H54 (cell line): ENCODE measurements around the gene MACROD2.

ENCODE experiments used
- DNase-seq: peaks from one replicate; pipeline ENCODE4 v3.0.0; 2011; ENCODE audit warnings: low spot score, mixed read lengths; ENCODE audit not compliant: insufficient read length
- FAIRE-seq: peaks from 3 replicates; lab custom pipeline; 2011; peaks lifted over from hg19 to GRCh38; lab: Jason Lieb, UNC
- POLR2A ChIP-seq: IDR thresholded peaks from 2 replicates; pipeline ENCODE4 v1.6.1; 2011; ENCODE audit warnings: low read depth, mild to moderate bottlenecking, low read length

Gene MACROD2

DNA sequence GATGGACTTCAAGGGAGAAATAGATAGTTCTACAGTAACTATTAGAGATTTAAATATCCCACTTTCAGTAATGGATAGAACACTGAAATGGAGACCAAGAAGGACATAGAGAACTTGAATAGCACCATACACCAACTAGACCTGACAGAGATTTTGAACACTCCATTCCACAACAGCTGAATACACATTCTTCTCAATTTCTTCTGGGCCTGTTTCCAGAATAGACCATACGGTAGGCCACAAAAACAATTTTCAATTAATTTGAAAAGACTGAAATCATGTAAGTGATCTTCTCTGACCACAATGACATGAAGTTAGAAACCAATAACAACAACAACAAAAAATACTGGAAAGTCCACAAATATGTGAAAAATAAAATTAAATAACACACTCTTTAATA, 1321.2 kb downstream of the MACROD2 start:
- TF ChIP-seq POLR2A, result no peak
- FAIRE-seq (no peak), DNase-seq (no peak)

DNA sequence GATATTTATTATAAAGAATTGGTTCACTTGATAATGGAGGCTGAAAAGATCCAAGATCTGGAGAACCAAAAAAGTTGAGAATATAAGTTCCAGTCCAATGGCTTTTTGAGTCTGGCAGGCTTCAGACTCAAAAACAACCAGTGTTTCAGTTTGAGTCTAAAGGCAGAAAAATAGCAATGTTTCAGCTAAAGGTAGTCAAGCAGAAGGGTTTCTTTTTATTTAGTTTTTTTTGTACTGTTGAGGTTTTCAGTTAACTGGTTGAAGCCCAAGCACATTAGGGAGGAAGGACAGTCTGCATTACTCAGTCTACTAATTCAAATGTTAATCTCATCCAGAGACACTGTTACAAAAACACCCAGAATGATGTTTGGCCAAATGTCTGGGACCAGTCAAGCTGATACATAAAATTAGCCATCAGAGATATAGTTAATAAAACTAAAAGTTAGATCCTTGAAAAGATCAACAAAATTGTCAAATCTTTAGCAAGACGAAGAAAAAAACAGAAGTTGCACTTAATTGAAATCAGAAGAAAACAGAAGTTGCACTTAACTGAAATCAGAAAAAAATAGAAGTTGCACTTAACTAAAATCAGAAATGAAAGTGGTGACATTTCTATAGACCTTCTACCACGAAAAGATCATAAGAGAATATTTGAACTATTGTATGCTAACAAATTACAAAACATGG, 1322.4 kb downstream of the MACROD2 start:
- no peak for TF ChIP-seq POLR2A
- FAIRE-seq (no peak), DNase-seq (no peak)

DNA sequence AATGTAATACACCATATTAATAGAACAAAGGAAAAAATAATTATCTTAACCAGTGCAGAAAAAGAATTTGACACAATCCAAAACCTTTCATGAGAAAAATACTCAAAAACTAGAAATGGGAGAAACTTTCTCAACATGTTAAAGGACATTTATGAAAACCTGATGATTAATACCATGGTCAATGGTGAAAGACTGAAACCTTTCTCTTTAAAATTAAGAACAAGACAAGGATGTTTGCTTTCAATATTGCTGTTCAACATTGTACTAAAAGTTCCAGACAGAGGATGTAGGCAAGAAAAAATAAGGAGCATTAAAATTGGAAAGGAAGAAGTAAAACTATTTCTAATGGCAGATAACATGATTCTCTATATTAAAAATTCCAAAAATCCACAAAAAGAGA, 1323.4 kb downstream of the MACROD2 start:
- FAIRE-seq, result no peak
- TF ChIP-seq POLR2A, result no peak
- no peak for DNase-seq

DNA sequence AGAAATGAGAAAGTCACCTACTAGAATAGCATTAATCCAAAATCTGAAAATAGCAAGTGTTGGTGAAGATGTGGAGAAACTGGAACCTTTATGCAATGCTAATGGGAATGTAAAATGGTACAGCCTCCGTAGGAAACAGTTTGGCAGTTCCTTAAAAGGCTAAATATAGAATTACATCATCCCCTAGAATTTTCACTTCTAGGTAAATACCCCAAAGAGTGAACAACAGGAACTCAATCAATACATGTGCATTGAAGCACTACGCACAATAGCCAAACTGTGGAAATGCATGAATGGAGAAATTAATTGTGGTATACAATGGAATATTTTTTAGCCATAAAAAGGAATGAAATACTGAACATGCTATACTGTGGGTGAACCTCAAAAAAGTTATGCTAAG, 1324.1 kb downstream of the MACROD2 start:
- FAIRE-seq (no peak), DNase-seq (no peak)
- TF ChIP-seq POLR2A, result no peak

DNA sequence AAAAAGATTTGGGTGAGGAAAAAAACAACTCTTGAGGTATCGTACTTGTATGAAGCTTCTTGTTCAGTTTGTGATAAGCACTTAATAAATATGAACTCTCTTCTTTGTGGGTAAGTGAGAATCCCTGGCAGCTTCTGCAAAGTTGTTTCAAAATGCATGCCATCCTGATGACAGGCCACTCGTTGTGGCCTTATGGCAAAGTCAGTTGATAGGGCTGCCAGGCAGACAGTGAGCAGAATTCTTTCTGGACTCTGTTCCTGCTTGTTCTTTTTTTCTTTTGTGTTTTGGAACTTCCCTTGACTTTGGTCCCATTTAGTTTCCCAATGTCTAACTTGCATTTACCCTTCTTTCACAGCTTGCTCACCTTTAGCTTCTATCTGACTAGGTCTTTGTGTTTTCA, 1325.6 kb downstream of the MACROD2 start:
- no peak for FAIRE-seq
- no peak for DNase-seq
- no peak for TF ChIP-seq POLR2A

DNA sequence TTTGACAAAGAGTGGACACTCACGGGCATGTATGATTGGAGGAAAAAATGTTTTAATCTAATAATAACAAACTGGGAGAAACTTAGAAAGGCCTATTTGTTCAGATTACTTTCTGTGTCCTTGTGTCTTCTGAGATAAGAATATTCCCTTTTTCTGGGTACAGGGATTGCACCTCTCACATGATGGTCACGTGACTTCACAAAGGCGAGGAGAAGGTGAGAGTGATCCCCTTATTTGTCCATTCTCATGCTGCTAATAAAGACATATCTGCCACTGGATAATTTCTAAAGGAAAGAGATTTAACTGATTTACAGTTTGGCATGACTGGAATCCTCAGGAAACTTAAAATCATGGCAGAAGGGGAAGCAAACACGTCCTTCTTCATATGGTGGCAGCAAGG, 1331.8 kb downstream of the MACROD2 start:
- no peak for TF ChIP-seq POLR2A
- DNase-seq, result no peak
- no peak for FAIRE-seq

DNA sequence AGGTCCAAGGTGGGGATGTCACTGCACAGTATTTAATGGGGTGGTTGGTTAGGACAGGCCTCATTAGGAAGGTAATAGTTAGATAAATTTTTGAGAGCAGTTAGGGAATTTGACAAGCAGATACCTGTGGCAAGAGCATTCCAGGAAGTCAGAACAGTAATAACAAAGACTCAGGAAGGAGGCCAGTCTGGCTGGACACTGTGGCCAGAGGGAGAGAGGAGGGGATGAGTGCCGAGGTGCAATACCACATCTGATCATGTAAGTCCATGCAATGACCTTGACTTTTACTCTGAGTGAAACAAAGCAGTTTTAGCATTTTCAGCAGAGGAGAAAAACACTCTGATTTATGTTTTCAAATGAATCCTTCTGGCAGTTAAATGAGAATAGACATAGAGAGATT, 1332.8 kb downstream of the MACROD2 start:
- DNase-seq (no peak), FAIRE-seq (no peak)
- no peak for TF ChIP-seq POLR2A

DNA sequence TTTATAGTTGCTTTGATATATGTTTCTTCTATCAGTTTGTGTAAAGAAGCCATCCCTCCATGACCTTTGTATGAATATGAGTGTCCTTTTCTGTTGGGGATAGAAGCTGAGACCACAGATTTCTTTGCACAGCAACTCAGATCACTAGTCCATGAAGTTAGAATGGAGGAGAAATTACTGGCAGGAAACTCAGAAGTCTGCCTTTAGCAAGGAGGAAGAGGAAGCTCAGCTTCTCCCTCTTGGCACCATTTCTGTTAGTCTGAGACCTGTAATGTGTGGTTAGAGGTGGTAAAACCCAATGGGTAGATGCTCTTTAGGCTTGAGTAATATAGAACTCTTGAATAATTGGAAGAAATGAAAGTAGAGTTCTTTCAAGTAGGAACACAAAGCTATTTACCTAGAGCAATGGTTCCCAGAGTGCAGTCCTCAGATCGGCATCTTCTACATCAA, 1337.4 kb downstream of the MACROD2 start:
- FAIRE-seq, result no peak
- DNase-seq, result no peak
- TF ChIP-seq POLR2A, result no peak

DNA sequence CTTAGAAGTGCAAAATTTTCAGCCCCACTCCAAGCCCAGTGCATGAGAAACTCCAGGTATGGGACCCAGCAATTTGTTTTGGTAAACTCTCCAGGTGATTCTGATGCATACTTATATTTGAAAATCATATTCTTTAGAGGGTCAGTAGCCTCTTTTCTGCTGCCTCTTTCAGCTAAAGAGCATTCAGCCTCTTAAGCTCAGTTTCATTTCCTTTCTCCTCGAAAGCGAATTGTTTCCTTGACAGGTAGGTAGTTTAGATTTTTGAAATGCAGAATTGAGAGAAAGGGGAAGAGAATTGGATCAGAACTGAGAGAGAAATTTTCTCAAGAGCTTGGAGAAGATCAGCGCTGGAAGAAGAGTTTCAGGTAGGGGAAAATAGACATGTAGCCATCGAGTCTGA, 1337.9 kb downstream of the MACROD2 start:
- no peak for TF ChIP-seq POLR2A
- no peak for DNase-seq
- no peak for FAIRE-seq

DNA sequence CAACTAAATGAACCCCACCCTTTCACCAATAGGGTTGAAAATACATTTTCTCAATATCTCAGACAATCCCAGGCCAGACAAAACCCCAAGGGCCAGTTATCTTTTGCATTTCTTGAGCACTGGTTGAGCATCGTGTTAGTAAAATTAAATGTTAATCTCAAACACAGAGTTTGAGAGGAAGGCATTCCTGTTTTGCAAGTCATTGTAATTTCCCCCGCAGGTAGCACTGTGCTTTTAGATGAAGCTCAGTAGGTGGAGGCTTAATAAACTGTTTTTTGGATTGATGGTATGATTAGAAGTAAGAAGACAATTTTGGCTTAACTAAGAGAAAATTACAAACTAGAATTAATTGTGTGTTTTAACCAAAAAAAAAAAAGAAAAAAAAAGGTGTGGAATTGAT, 1340.7 kb downstream of the MACROD2 start:
- no peak for TF ChIP-seq POLR2A
- DNase-seq (no peak), FAIRE-seq (no peak)

DNA sequence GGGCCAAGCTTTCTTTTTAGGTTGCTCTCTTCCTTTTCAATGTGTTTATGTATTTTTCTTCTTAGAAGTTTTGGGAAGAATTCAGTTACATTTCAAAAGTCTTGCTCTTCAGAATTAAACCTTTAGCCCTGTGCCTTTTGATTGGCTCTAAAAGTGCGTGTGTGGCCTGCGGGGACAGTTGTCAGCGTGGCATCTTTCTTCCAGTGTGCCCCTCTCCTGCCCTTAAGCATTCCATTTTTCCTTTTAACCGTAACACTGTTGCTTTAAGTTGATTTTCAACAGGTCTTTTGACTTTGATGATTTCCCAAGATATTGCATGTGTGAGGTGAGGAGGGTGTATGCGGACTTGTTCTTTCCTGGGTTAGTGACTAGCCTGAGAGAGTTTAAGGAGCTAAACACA, 1341.2 kb downstream of the MACROD2 start:
- DNase-seq (no peak), FAIRE-seq (no peak)
- no peak for TF ChIP-seq POLR2A

DNA sequence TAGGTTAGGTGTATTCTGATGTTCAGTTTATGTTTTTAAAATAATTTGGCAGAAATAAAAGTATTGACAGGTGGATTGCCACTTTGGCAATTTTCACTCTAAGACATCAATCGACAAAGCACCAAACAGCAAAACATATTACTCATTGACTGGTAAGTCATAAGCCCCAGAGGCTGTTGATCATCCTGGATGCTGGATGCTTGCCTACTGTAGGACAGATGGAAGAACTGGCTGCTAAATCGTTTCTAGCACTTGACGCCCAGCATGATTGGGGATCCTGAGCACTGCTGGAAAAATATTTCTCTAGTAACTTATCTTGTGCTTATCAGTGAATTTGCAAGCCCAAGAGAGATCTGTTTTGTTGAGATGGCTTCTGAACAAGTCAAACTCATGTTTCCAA, 1343.9 kb downstream of the MACROD2 start:
- no peak for TF ChIP-seq POLR2A
- DNase-seq (no peak), FAIRE-seq (no peak)

DNA sequence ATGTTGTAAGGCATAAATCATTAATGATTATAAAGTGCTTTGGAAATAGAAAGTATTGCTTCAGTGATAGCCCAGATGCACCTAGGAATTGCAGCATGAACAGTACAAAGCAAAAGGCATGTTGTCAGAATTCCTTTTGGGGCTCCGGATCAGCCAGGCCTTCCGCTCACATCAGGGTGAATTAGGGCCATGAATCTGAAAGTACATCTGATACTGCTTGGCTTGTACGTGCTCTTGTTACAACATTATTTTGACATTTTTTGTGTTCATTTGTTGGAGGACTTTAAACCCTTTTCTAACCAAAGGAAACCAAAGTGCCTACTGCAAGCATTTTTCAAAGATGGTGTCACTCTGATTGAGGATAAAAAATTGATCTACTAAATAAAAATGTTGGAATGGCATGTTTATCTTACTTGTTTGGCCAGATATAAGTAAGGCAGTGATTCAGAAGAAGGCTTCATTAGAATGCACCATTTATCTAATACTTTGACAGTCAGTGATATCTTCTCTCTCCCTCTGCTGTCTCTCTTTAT, 1347.7 kb downstream of the MACROD2 start:
- DNase-seq (no peak), FAIRE-seq (no peak)
- TF ChIP-seq POLR2A, result no peak

DNA sequence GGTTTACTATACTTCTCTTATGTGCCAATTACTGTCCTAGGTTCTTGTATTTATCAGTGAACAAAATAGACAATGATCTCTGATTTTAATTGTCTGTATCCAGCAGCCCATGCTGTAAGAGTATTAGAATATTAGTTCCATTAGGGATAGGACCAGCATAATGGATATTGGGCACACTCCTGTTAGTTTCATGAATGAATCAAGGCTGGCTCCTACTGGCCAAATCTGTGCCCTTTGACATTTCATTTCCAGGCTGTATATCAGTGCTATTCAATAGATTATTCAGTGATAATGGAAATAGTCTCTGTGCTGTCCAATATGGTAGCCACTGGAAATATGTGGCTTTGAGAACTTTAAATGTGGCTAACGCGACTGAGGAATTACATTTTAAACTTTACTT, 1350.0 kb downstream of the MACROD2 start:
- no peak for DNase-seq
- no peak for TF ChIP-seq POLR2A
- FAIRE-seq, result no peak

DNA sequence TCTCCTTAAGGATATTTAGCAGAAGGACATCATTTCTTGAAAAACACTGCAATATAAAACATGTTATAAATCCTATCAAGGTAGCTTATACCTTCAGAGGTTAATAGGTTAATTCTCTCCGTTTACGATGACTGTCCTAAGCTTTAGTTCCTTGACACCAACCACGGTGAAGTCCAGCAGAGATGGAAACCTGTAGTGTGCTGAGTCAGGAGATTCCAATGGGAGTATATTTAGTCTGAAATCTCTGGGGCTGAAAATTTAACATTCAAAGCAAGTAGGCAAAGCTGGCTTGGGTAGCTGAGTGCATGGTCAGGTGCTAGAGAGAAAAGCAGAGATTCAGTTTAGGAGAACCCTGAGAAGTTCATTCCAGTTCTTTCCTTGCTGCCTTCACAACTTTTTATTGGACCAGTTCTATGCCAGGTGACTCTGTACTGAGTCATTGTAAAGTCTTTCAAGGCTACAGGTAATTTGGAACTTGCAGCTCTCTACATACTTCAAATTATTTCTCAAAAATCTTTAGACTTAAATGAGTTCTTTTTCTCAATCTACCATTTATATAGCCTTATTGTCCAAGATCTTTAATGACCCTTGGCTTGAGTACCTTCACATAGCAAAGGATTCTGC, 1351.5 kb downstream of the MACROD2 start:
- DNase-seq (no peak), FAIRE-seq (no peak)
- TF ChIP-seq POLR2A, result no peak
